GM13976 (cell line): ENCODE results near the gene HES1.

Experiments
- DNase-seq: peaks from one replicate; pipeline ENCODE4 v3.0.0; 2012; ENCODE audit warnings: low spot score
- CTCF ChIP-seq: IDR thresholded peaks from 2 replicates; pipeline ENCODE4 v1.5.1; 2012; ENCODE audit warnings: borderline replicate concordance, mild to moderate bottlenecking; ENCODE audit not compliant: insufficient read depth; ENCODE audit errors: extremely low read depth, missing control alignments, control extremely low read depth
- in situ Hi-C: fragments of 300-500 bp; cut with MboI; formaldehyde crosslinking; loops from one replicate; pipeline ENCODE4 v1.12.0; 2022; ENCODE audit warnings: low sequenced_read_pairs, mixed read lengths, inconsistent platforms; ENCODE audit not compliant: unreplicated experiment

HES1 gene

GRCh38 chr3:194160158-194160557 lies 24.2 kb downstream of the HES1 start:
- in situ Hi-C loops, result no loop called here
- no peak for TF ChIP-seq CTCF

GRCh38 chr3:194161131-194162045 lies 25.4 kb downstream of the HES1 start:
- no peak for TF ChIP-seq CTCF
- in situ Hi-C loops, result no loop called here
- no peak for DNase-seq

More at GRCh38 chr3:194160158-194160557, 24.2 kb downstream of the HES1 start:
- no peak for DNase-seq

GRCh38 chr3:194162070-194162678 lies 26.2 kb downstream of the HES1 start:
- DNase-seq, result no peak
- in situ Hi-C loops, result no loop called here
- no peak for TF ChIP-seq CTCF

GRCh38 chr3:194162817-194163584 lies 27.1 kb downstream of the HES1 start:
- in situ Hi-C loops, result no loop called here

GRCh38 chr3:194163697-194164096 lies 27.7 kb downstream of the HES1 start:
- TF ChIP-seq CTCF, result no peak
- in situ Hi-C loops, result no loop called here
- DNase-seq, result no peak

More at GRCh38 chr3:194162817-194163584, 27.1 kb downstream of the HES1 start:
- no peak for DNase-seq
- TF ChIP-seq CTCF, result no peak

- in situ Hi-C loops, result no loop called here
- no peak for DNase-seq
- no peak for TF ChIP-seq CTCF
Measured at GRCh38 chr3:194164861-194165260, 28.9 kb downstream of the HES1 start.
